Esophagus muscularis mucosa (tissue), 4 donors: Measurements from ENCODE around the gene ARHGEF39.

Source experiments
- EP300 ChIP-seq: sonication (generic); formaldehyde crosslinking; IDR thresholded peaks from one replicate; pipeline ENCODE4 v1.6.1; 2017; ENCODE audit warnings: antibody characterized with exemption
- POLR2A ChIP-seq: fragments of 450-650 bp; IDR thresholded peaks from one replicate; pipeline ENCODE4 v1.6.1; 2017; ENCODE audit warnings: antibody characterized with exemption, moderate library complexity, mild to moderate bottlenecking, low read depth
- POLR2AphosphoS5 ChIP-seq, 2 donors: sonication (generic); formaldehyde crosslinking; IDR thresholded peaks; one replicate each; pipeline ENCODE4 v1.6.1; 2017; ENCODE audit warnings: antibody characterized with exemption in 2 of 2
- TF ChIP-seq, protein P1 (sequence below), 3 experiments: fragments of 200-600 bp in 2 of 3; fragments of 450-650 bp in 1 of 3; sonication (generic) in 2 of 3; IDR thresholded peaks; one replicate each; pipeline ENCODE4 v1.5.1; 2017 to 2019; ENCODE audit warnings: antibody characterized with exemption in 3 of 3, mild to moderate bottlenecking in 2 of 3, moderate library complexity in 1 of 3

DNA sequence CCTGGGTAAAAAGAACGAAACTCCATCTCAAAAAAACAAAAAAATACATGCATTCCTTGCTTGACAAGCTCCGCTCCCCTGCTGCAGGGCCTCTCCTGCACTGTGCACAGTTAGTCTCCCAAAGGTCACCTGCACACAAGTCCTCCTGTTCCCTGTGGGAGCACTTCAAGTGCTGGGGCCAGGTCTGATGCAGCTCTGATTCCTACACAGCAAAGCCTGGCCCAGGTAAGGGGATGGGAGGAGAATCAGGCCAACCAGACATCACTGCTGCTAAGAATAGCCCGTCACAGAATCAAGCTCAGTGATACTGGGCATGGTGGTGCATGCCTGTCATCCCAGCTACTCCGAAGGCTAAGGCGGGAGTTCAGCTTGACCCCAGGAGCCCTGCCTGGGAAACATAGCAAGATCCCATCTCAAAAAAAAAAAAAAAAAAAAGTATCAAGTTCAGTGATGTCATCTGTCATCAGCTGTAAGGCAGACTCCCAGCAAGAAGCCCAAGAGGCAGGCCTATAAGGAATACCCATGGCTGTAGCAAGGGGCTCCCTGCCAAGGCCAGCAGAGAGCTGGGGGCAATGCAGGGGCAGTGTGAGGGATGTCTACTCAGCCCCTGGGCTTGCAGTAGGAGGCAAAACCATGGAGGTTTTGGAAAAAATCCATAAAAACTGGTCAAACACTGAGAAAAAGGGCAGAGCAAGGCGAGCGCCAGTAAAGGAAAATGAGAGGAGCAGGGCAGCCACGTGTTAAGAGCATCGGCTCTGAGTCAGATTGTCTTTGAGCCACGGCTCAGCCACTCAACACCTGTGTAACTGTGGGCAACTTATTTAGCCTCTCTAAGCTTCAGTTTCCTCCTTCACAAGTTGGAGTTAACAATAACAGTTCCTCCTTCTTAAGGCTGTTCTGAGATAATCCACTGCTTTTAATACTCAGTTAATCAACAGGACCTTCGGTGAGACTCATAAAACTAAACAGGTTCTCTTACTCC is 21.5 kb upstream of the ARHGEF39 start:
- TF ChIP-seq, protein P1, sequence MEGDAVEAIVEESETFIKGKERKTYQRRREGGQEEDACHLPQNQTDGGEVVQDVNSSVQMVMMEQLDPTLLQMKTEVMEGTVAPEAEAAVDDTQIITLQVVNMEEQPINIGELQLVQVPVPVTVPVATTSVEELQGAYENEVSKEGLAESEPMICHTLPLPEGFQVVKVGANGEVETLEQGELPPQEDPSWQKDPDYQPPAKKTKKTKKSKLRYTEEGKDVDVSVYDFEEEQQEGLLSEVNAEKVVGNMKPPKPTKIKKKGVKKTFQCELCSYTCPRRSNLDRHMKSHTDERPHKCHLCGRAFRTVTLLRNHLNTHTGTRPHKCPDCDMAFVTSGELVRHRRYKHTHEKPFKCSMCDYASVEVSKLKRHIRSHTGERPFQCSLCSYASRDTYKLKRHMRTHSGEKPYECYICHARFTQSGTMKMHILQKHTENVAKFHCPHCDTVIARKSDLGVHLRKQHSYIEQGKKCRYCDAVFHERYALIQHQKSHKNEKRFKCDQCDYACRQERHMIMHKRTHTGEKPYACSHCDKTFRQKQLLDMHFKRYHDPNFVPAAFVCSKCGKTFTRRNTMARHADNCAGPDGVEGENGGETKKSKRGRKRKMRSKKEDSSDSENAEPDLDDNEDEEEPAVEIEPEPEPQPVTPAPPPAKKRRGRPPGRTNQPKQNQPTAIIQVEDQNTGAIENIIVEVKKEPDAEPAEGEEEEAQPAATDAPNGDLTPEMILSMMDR (IDR thresholded peaks at IDR 0.05): no peak
- TF ChIP-seq POLR2AphosphoS5 (IDR thresholded peaks at IDR 0.05) (peak in 1 of 2 donors; percentile 37), POLR2A (no peak), EP300 (no peak)
